SK-N-SH (cell line): ENCODE results near the gene HBG1.

ENCODE experiments used
- CTCF ChIP-seq: fragments of 200-600 bp; sonication (generic); IDR thresholded peaks from 2 replicates; pipeline ENCODE4 v1.6.1; 2017; ENCODE audit warnings: antibody characterized with exemption, mild to moderate bottlenecking, moderate library complexity
- GABPA ChIP-seq: IDR thresholded peaks from 2 replicates; pipeline ENCODE4 v1.4.0; 2012; ENCODE audit warnings: low read depth, mild to moderate bottlenecking
- MXI1 ChIP-seq: IDR thresholded peaks from 2 replicates; pipeline ENCODE4 v1.6.1; 2012; ENCODE audit warnings: mild to moderate bottlenecking, low read depth, low read length, improper control_type of control experiment
- NRF1 ChIP-seq: IDR thresholded peaks from 2 replicates; pipeline ENCODE4 v1.6.1; 2012; ENCODE audit warnings: low read depth, mild to moderate bottlenecking, low read length
- TCF12 ChIP-seq: IDR thresholded peaks from 2 replicates; pipeline ENCODE4 v1.4.0; 2012

- TF ChIP-seq CTCF = no peak
- no peak for TF ChIP-seq MXI1
- TF ChIP-seq TCF12 = no peak
- no peak for TF ChIP-seq GABPA
- TF ChIP-seq NRF1 = no peak
Observed at GRCh38 chr11:5252192-5252918, 2.7 kb upstream of the HBG1 start.
